ENCODE data around the gene PRRG2.

Gene PRRG2

DNA sequence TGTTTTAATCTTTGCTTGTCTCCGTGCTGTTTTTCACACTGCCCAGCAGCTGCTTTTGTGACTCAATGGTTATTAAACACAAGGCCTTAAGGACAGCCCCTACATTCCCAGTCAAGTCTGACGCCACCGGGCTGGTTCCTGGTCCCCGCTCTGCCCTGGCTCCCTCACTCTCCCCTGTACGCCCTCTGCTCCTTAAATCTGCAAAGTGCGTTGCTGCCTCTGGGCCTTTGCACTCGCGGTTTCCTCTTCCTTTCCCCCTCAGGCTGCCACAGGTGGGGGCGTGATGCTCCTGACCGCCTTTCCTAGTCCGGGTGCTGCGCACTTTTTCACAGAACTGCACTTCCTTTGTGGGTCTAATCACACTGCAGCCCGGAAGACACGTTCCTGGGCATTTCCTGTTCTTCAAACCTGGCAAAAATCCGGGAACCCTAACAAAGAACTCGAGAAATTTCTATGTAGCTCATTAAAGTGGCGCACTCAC lies 26.4 kb upstream of the PRRG2 start:
- TF ChIP-seq, protein P1, sequence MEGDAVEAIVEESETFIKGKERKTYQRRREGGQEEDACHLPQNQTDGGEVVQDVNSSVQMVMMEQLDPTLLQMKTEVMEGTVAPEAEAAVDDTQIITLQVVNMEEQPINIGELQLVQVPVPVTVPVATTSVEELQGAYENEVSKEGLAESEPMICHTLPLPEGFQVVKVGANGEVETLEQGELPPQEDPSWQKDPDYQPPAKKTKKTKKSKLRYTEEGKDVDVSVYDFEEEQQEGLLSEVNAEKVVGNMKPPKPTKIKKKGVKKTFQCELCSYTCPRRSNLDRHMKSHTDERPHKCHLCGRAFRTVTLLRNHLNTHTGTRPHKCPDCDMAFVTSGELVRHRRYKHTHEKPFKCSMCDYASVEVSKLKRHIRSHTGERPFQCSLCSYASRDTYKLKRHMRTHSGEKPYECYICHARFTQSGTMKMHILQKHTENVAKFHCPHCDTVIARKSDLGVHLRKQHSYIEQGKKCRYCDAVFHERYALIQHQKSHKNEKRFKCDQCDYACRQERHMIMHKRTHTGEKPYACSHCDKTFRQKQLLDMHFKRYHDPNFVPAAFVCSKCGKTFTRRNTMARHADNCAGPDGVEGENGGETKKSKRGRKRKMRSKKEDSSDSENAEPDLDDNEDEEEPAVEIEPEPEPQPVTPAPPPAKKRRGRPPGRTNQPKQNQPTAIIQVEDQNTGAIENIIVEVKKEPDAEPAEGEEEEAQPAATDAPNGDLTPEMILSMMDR (IDR thresholded peaks at IDR 0.05), result no peak
- H3K36me3 ChIP-seq, result peaks cover 85% of the 10 kb centered on the region
- no peak overlapping the region for H3K4me3 ChIP-seq (ENCODE audit: low read depth in 1 of 2, low read length in 1 of 2)
- H3K27me3 ChIP-seq, result no peaks in the 10 kb centered on the region
- no peak overlapping the region for H3K27ac ChIP-seq
- no peaks in the 10 kb centered on the region for H3K9me3 ChIP-seq
- H3K4me1 ChIP-seq (ENCODE audit: control insufficient read depth in 1 of 2, insufficient read depth in 1 of 2, low read depth in 1 of 2, low read length in 1 of 2), result no peaks in the 10 kb centered on the region

DNA sequence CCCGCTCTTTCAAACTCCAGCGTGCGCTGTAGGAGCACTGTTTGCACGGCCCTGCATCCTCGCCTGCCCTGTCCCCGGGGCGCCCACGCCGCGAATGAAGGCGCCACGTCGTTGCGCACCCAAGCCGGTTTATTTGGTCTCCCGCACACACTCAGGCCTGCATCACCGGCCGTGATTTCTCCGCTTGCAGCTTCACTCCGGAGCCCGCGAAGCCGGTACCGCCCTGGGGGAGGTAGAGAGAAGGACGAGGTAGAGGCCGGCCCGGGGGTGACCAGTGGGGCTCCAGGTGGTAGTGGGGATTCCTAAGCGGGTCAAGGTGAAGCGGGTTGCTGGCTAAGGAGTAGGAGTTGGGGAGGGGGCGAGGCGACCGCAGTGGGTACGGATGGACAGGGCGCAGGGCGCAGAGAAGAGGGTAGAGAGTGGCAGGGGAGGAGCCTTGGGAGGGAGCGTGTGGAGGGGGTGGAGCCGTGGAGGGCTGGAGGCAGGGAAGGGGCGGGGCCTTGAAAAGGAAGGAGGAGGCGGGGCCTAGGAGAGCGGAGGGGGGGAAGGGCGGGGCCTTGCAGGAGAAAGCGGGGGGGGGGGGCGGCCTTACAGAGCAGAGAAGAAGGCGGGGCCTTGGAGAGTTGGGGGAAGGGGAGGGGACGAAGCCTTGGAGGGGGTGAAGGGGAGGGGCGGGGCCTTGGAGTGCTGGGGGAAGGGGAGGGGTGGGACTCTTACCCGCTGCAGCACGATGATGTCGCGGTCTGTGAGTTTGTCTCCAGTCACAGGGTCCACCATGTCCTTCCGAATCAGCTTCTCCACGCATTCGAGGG lies 25.3 kb upstream of the PRRG2 start:
- Histone ChIP-seq H3K27ac (no peak overlapping the region), H3K4me3 (ENCODE audit: low read depth in 1 of 2, low read length in 1 of 2) (no peak overlapping the region), H3K4me1 (ENCODE audit: control insufficient read depth in 1 of 2, insufficient read depth in 1 of 2, low read depth in 1 of 2, low read length in 1 of 2) (peaks cover 6 to 7% of the 10 kb centered on the region in 2 experiments), H3K9me3 (no peaks in the 10 kb centered on the region), H3K27me3 (no peaks in the 10 kb centered on the region), H3K36me3 (peaks cover 85% of the 10 kb centered on the region)
- TF ChIP-seq, protein P1 (IDR thresholded peaks at IDR 0.05), result no peak

DNA sequence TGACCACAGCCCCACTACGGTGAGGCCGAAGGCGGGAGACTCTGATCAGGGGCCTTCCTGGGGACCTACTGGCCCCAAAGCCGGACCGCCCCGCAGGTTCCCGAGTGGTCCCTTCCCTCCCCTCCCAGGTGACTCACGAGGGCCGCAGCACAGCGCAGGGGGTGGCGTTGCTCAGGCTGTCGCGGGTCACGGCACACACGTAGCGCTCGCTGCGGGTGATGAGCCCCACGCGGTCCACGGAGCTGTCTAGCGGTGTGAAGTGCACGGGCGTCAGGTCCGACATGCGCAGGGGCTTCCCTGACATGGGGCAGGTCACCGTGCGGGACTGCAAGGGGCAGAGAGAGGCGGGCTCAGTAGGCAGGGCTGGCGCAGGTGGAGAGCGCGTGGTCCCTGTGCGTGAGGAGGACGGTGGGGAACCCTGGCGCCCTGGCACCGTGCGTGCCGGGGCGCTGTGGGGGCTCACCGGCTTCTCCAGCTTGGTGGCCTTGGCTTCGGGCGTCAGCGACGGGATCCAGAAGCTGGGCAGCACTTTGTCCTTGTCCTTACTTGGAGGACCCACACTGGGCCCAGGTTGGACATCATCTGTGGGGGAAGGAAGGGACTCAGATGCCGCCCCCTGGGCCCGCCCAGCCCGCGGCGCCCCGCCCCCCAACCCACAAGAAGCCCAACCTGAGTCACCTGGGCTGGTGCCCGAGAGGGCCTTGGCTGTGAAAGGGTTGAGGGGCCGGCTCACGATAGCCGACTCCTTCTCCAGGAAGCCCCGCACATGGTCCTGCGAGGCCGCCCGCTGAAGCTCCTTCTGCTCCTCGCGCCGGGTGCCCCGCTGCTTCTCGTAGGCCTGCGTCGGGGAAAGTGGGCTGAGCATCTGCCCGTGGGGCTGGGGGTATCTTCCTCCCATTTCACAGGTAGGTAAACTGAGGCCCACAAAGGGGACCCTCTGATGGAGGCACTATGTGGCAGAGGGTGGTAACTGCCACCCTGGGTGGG lies 24.4 kb upstream of the PRRG2 start:
- no peaks in the 10 kb centered on the region for H3K27me3 ChIP-seq
- H3K4me1 ChIP-seq (ENCODE audit: control insufficient read depth in 1 of 2, insufficient read depth in 1 of 2, low read depth in 1 of 2, low read length in 1 of 2), result peaks cover 7 to 10% of the 10 kb centered on the region in 2 experiments
- peaks cover 80% of the 10 kb centered on the region for H3K36me3 ChIP-seq
- H3K9me3 ChIP-seq, result no peaks in the 10 kb centered on the region
- no peak overlapping the region for H3K4me3 ChIP-seq (ENCODE audit: low read depth in 1 of 2, low read length in 1 of 2)
- TF ChIP-seq, protein P1 (IDR thresholded peaks at IDR 0.05), result no peak
- no peak overlapping the region for H3K27ac ChIP-seq

DNA sequence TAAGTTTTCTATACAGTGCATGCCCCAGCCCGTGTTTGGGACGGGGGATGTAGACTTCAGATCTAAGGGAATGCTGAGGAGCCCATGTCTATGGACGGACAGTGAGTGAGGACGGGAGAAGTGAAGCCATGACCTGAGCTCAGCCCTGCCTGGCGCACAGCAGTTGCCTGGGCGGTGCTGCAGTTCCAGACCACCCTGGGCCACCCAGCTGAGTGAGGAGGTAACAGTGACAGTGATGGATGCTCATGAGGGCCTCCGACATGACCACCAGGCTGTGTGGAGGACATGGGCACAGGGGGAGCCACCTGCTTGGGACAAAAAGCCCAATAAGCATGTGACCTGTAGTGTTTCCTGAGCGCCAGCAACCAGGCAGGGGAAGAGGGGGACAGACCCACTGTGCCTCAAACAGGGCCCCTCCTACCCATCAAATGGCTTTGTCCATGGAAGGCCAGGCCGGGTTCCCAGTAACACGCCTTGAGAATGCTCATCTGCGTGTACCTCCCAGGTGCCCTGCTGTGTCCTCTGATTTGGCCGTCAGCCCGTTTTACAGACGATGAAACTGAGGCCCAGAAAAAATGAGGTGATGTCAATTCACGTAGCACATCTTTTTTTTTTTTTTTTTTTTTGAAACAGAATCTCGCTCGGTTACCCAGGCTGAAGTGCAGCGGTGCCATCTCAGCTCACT lies 23.3 kb upstream of the PRRG2 start:
- Histone ChIP-seq H3K4me3 (ENCODE audit: low read depth in 1 of 2, low read length in 1 of 2) (no peak overlapping the region), H3K36me3 (peaks cover 74% of the 10 kb centered on the region), H3K9me3 (no peaks in the 10 kb centered on the region), H3K4me1 (ENCODE audit: control insufficient read depth in 1 of 2, insufficient read depth in 1 of 2, low read depth in 1 of 2, low read length in 1 of 2) (peaks cover 7 to 10% of the 10 kb centered on the region in 2 experiments), H3K27ac (no peak overlapping the region), H3K27me3 (no peaks in the 10 kb centered on the region)
- TF ChIP-seq, protein P1 (IDR thresholded peaks at IDR 0.05), result no peak

DNA sequence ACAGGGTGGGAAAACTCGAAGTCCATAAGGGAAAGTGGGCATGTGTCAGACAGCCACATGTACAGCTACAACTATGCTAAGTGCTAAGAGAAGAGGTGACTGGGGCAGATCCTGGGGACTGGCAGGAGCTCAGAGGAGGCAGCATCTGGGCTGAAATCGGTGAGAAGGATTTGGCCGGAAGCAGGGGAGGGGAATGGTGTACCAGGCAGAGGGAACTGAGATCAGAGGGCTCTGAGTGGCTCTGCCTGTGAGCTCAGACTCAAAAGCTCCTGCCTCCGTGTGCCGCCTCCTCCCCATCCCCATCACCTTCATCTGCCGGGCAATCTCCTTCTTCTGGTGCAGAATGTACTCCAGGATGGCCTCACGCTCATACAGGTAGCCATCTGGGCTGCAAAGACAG lies 22.5 kb upstream of the PRRG2 start:
- Histone ChIP-seq H3K36me3 (peaks cover 74% of the 10 kb centered on the region), H3K4me3 (ENCODE audit: low read depth in 1 of 2, low read length in 1 of 2) (no peak overlapping the region), H3K4me1 (ENCODE audit: control insufficient read depth in 1 of 2, insufficient read depth in 1 of 2, low read depth in 1 of 2, low read length in 1 of 2) (peaks cover 7 to 10% of the 10 kb centered on the region in 2 experiments), H3K27me3 (no peaks in the 10 kb centered on the region), H3K27ac (no peak overlapping the region), H3K9me3 (no peaks in the 10 kb centered on the region)
- TF ChIP-seq, protein P1 (IDR thresholded peaks at IDR 0.05), result no peak
